Tibial nerve (tissue), 4 donors: ENCODE results near the gene DNAH14.

Experiments
- CTCF ChIP-seq, 5 experiments: fragments of 200-600 bp in 3 of 5; fragments of 450-650 bp in 2 of 5; sonication (generic) in 3 of 5; IDR thresholded peaks; one replicate each; pipeline ENCODE4 v1.5.1; 2016 to 2019; ENCODE audit warnings: antibody characterized with exemption in 5 of 5, mild to moderate bottlenecking in 3 of 5, moderate library complexity in 2 of 5
- EP300 ChIP-seq, 2 donors: sonication (generic); formaldehyde crosslinking; IDR thresholded peaks; one replicate each; pipeline ENCODE4 v1.6.1; 2017; ENCODE audit warnings: antibody characterized with exemption in 2 of 2, mild to moderate bottlenecking in 1 of 2
- POLR2A ChIP-seq, 2 donors: fragments of 450-650 bp; IDR thresholded peaks; one replicate each; pipeline ENCODE4 v1.6.1; 2017; ENCODE audit warnings: antibody characterized with exemption in 2 of 2, mild to moderate bottlenecking in 2 of 2, moderate library complexity in 2 of 2

GRCh38 chr1:225026701-225027100, 97.2 kb downstream of the DNAH14 start:
- TF ChIP-seq CTCF (IDR thresholded peaks at IDR 0.05), result no peak
- TF ChIP-seq POLR2A (IDR thresholded peaks at IDR 0.05), result no peak
- no peak for TF ChIP-seq EP300 (IDR thresholded peaks at IDR 0.05)
